Activated CD4-positive, alpha-beta T cell treated with anti-CD3 and anti-CD28 coated beads for 4 hours (primary cell): ENCODE data around the gene ZNF618.

Experiments
- DNase-seq, 2 donors: peaks; one replicate each; pipeline ENCODE4 v3.0.0-alpha.2; 2020

ZNF618 gene

GRCh38 chr9:114004221-114004716 lies 128.2 kb downstream of the ZNF618 start:
- DNase-seq: no peak

- DNase-seq: no peak
These were observed 129.5 kb downstream of the ZNF618 start for GRCh38 chr9:114005371-114006154.

GRCh38 chr9:114006155-114006550 lies 130.0 kb downstream of the ZNF618 start:
- DNase-seq: no peak

GRCh38 chr9:114006931-114007691 lies 131.0 kb downstream of the ZNF618 start:
- no peak for DNase-seq

GRCh38 chr9:114007991-114008666 lies 132.0 kb downstream of the ZNF618 start:
- DNase-seq: no peak

GRCh38 chr9:114008667-114009410 lies 132.7 kb downstream of the ZNF618 start:
- DNase-seq: no peak

GRCh38 chr9:114011313-114011712 lies 135.2 kb downstream of the ZNF618 start:
- no peak for DNase-seq

- DNase-seq: no peak
These were observed 136.0 kb downstream of the ZNF618 start for GRCh38 chr9:114012126-114012525.

- no peak for DNase-seq
These were observed 137.9 kb downstream of the ZNF618 start for GRCh38 chr9:114014044-114014443.

- no peak for DNase-seq
These were observed 139.5 kb downstream of the ZNF618 start for GRCh38 chr9:114015607-114016006.

- no peak for DNase-seq
These were observed 140.0 kb downstream of the ZNF618 start for GRCh38 chr9:114016101-114016500.

GRCh38 chr9:114016629-114017423 lies 140.7 kb downstream of the ZNF618 start:
- DNase-seq: no peak

GRCh38 chr9:114017741-114018715 lies 141.9 kb downstream of the ZNF618 start:
- no peak for DNase-seq

GRCh38 chr9:114021578-114021977 lies 145.5 kb downstream of the ZNF618 start:
- DNase-seq: no peak

- no peak for DNase-seq
These were observed 147.9 kb downstream of the ZNF618 start for GRCh38 chr9:114023961-114024360.

GRCh38 chr9:114025196-114025753 lies 149.2 kb downstream of the ZNF618 start:
- DNase-seq: no peak

- DNase-seq: no peak
These were observed 149.7 kb downstream of the ZNF618 start for GRCh38 chr9:114025760-114026159.

- DNase-seq: no peak
These were observed 150.2 kb downstream of the ZNF618 start for GRCh38 chr9:114026335-114026734.

- no peak for DNase-seq
These were observed 151.2 kb downstream of the ZNF618 start for GRCh38 chr9:114027159-114027862.
